ENCODE results near the gene C1orf94.

C1orf94 gene

GRCh38 chr1:34235594-34235993 lies 58.9 kb downstream of the C1orf94 start:
- peaks cover 4% of the 10 kb centered on the region for H3K27me3 ChIP-seq (ENCODE audit: control insufficient read depth, insufficient read depth, low read length)
- H3K27ac ChIP-seq (ENCODE audit: low read depth, low read length): no peak overlapping the region
- H3K9ac ChIP-seq (ENCODE audit: low read length): no peak overlapping the region

GRCh38 chr1:34236089-34236488 lies 59.4 kb downstream of the C1orf94 start:
- H3K27ac ChIP-seq (ENCODE audit: low read depth, low read length): no peak overlapping the region

More at GRCh38 chr1:34235594-34235993, 58.9 kb downstream of the C1orf94 start:
- no peak overlapping the region for H3K4me3 ChIP-seq (ENCODE audit: low read length)
- no peaks in the 10 kb centered on the region for H3K36me3 ChIP-seq (ENCODE audit: control insufficient read depth, insufficient read depth, low read length)
- H3K4me1 ChIP-seq (ENCODE audit: control insufficient read depth, insufficient read depth, low read length): no peaks in the 10 kb centered on the region

GRCh38 chr1:34237151-34237815 lies 60.6 kb downstream of the C1orf94 start:
- no peak overlapping the region for H3K27ac ChIP-seq (ENCODE audit: low read depth, low read length)
- H3K27me3 ChIP-seq (ENCODE audit: control insufficient read depth, insufficient read depth, low read length): no peaks in the 10 kb centered on the region
- H3K36me3 ChIP-seq (ENCODE audit: control insufficient read depth, insufficient read depth, low read length): no peaks in the 10 kb centered on the region
- H3K4me3 ChIP-seq (ENCODE audit: low read length): no peak overlapping the region
- H3K4me1 ChIP-seq (ENCODE audit: control insufficient read depth, insufficient read depth, low read length): no peaks in the 10 kb centered on the region
- no peak overlapping the region for H3K9ac ChIP-seq (ENCODE audit: low read length)

More at GRCh38 chr1:34236089-34236488, 59.4 kb downstream of the C1orf94 start:
- Histone ChIP-seq H3K36me3 (ENCODE audit: control insufficient read depth, insufficient read depth, low read length) (no peaks in the 10 kb centered on the region), H3K27me3 (ENCODE audit: control insufficient read depth, insufficient read depth, low read length) (peaks cover 4% of the 10 kb centered on the region), H3K4me3 (ENCODE audit: low read length) (no peak overlapping the region), H3K9ac (ENCODE audit: low read length) (no peak overlapping the region), H3K4me1 (ENCODE audit: control insufficient read depth, insufficient read depth, low read length) (no peaks in the 10 kb centered on the region)

- Histone ChIP-seq H3K27ac (ENCODE audit: low read depth, low read length) (no peak overlapping the region), H3K27me3 (ENCODE audit: control insufficient read depth, insufficient read depth, low read length) (no peaks in the 10 kb centered on the region), H3K4me1 (ENCODE audit: control insufficient read depth, insufficient read depth, low read length) (no peaks in the 10 kb centered on the region), H3K9ac (ENCODE audit: low read length) (no peak overlapping the region), H3K36me3 (ENCODE audit: control insufficient read depth, insufficient read depth, low read length) (no peaks in the 10 kb centered on the region), H3K4me3 (ENCODE audit: low read length) (no peak overlapping the region)
Measured at GRCh38 chr1:34245967-34246366, 69.3 kb downstream of the C1orf94 start.

GRCh38 chr1:34250342-34250741 lies 73.6 kb downstream of the C1orf94 start:
- no peak overlapping the region for H3K4me3 ChIP-seq (ENCODE audit: low read length)
- no peaks in the 10 kb centered on the region for H3K27me3 ChIP-seq (ENCODE audit: control insufficient read depth, insufficient read depth, low read length)
- no peaks in the 10 kb centered on the region for H3K36me3 ChIP-seq (ENCODE audit: control insufficient read depth, insufficient read depth, low read length)
- no peak overlapping the region for H3K27ac ChIP-seq (ENCODE audit: low read depth, low read length)
- no peaks in the 10 kb centered on the region for H3K4me1 ChIP-seq (ENCODE audit: control insufficient read depth, insufficient read depth, low read length)
- no peak overlapping the region for H3K9ac ChIP-seq (ENCODE audit: low read length)

GRCh38 chr1:34262023-34262853 lies 85.5 kb downstream of the C1orf94 start:
- Histone ChIP-seq H3K27ac (ENCODE audit: low read depth, low read length) (no peak overlapping the region), H3K9ac (ENCODE audit: low read length) (no peak overlapping the region), H3K4me3 (ENCODE audit: low read length) (no peak overlapping the region), H3K36me3 (ENCODE audit: control insufficient read depth, insufficient read depth, low read length) (no peaks in the 10 kb centered on the region), H3K4me1 (ENCODE audit: control insufficient read depth, insufficient read depth, low read length) (no peaks in the 10 kb centered on the region), H3K27me3 (ENCODE audit: control insufficient read depth, insufficient read depth, low read length) (peaks cover 7% of the 10 kb centered on the region)

GRCh38 chr1:34262921-34263320 lies 86.2 kb downstream of the C1orf94 start:
- no peaks in the 10 kb centered on the region for H3K36me3 ChIP-seq (ENCODE audit: control insufficient read depth, insufficient read depth, low read length)
- H3K27me3 ChIP-seq (ENCODE audit: control insufficient read depth, insufficient read depth, low read length): peaks cover 7% of the 10 kb centered on the region
- H3K4me3 ChIP-seq (ENCODE audit: low read length): no peak overlapping the region

GRCh38 chr1:34263406-34263805 lies 86.7 kb downstream of the C1orf94 start:
- H3K4me1 ChIP-seq (ENCODE audit: control insufficient read depth, insufficient read depth, low read length): no peaks in the 10 kb centered on the region
- no peaks in the 10 kb centered on the region for H3K36me3 ChIP-seq (ENCODE audit: control insufficient read depth, insufficient read depth, low read length)
- no peak overlapping the region for H3K27ac ChIP-seq (ENCODE audit: low read depth, low read length)
- peaks cover 7% of the 10 kb centered on the region for H3K27me3 ChIP-seq (ENCODE audit: control insufficient read depth, insufficient read depth, low read length)
- no peak overlapping the region for H3K9ac ChIP-seq (ENCODE audit: low read length)
- no peak overlapping the region for H3K4me3 ChIP-seq (ENCODE audit: low read length)

More at GRCh38 chr1:34262921-34263320, 86.2 kb downstream of the C1orf94 start:
- H3K27ac ChIP-seq (ENCODE audit: low read depth, low read length): no peak overlapping the region
- H3K4me1 ChIP-seq (ENCODE audit: control insufficient read depth, insufficient read depth, low read length): no peaks in the 10 kb centered on the region
- H3K9ac ChIP-seq (ENCODE audit: low read length): no peak overlapping the region

- Histone ChIP-seq H3K27me3 (ENCODE audit: control insufficient read depth, insufficient read depth, low read length) (peaks cover 7% of the 10 kb centered on the region), H3K36me3 (ENCODE audit: control insufficient read depth, insufficient read depth, low read length) (no peaks in the 10 kb centered on the region), H3K4me3 (ENCODE audit: low read length) (no peak overlapping the region), H3K4me1 (ENCODE audit: control insufficient read depth, insufficient read depth, low read length) (no peaks in the 10 kb centered on the region), H3K9ac (ENCODE audit: low read length) (no peak overlapping the region), H3K27ac (ENCODE audit: low read depth, low read length) (no peak overlapping the region)
Measured at GRCh38 chr1:34265396-34265795, 88.7 kb downstream of the C1orf94 start.

- no peak overlapping the region for H3K4me3 ChIP-seq (ENCODE audit: low read length)
- no peaks in the 10 kb centered on the region for H3K4me1 ChIP-seq (ENCODE audit: control insufficient read depth, insufficient read depth, low read length)
- H3K36me3 ChIP-seq (ENCODE audit: control insufficient read depth, insufficient read depth, low read length): no peaks in the 10 kb centered on the region
- H3K27me3 ChIP-seq (ENCODE audit: control insufficient read depth, insufficient read depth, low read length): peaks cover 7% of the 10 kb centered on the region
- no peak overlapping the region for H3K9ac ChIP-seq (ENCODE audit: low read length)
- no peak overlapping the region for H3K27ac ChIP-seq (ENCODE audit: low read depth, low read length)
Measured at GRCh38 chr1:34266127-34266951, 89.6 kb downstream of the C1orf94 start.

- Histone ChIP-seq H3K9ac (ENCODE audit: low read length) (no peak overlapping the region), H3K36me3 (ENCODE audit: control insufficient read depth, insufficient read depth, low read length) (no peaks in the 10 kb centered on the region), H3K4me3 (ENCODE audit: low read length) (no peak overlapping the region), H3K27ac (ENCODE audit: low read depth, low read length) (no peak overlapping the region), H3K27me3 (ENCODE audit: control insufficient read depth, insufficient read depth, low read length) (peaks cover 7% of the 10 kb centered on the region), H3K4me1 (ENCODE audit: control insufficient read depth, insufficient read depth, low read length) (no peaks in the 10 kb centered on the region)
Measured at GRCh38 chr1:34267326-34267725, 90.6 kb downstream of the C1orf94 start.

- Histone ChIP-seq H3K4me1 (ENCODE audit: control insufficient read depth, insufficient read depth, low read length) (no peaks in the 10 kb centered on the region), H3K9ac (ENCODE audit: low read length) (no peak overlapping the region), H3K27ac (ENCODE audit: low read depth, low read length) (no peak overlapping the region), H3K27me3 (ENCODE audit: control insufficient read depth, insufficient read depth, low read length) (peaks cover 7% of the 10 kb centered on the region), H3K36me3 (ENCODE audit: control insufficient read depth, insufficient read depth, low read length) (no peaks in the 10 kb centered on the region), H3K4me3 (ENCODE audit: low read length) (no peak overlapping the region)
Measured at GRCh38 chr1:34268311-34268954, 91.7 kb downstream of the C1orf94 start.

Measured in rectal smooth muscle tissue (tissue), 1 donor.